KOPT-K1 (cell line): ENCODE results near the gene TMEM119.
"Not testable (repeated sequence)": the region's sequence is repeated elsewhere in the genome, so short reads cannot be mapped to it uniquely, and the experiment has no call there.

Experiments
- H3K27ac ChIP-seq: fragments of 200-600 bp; sonication (generic); 2 replicates; pipeline ENCODE4 v1.5.1; 2016; ENCODE audit warnings: antibody characterized with exemption, mild to moderate bottlenecking, low read depth, low read length; ENCODE audit not compliant: poor library complexity, severe bottlenecking
- H3K36me3 ChIP-seq: fragments of 200-600 bp; sonication (generic); 2 replicates; pipeline ENCODE4 v1.5.1; 2017; ENCODE audit warnings: antibody characterized with exemption, mild to moderate bottlenecking, low read length, moderate library complexity; ENCODE audit not compliant: insufficient read depth
- H3K9me3 ChIP-seq: fragments of 200-600 bp; sonication (generic); 2 replicates; pipeline ENCODE4 v1.5.1; 2017; ENCODE audit warnings: antibody characterized with exemption, low read length, mild to moderate bottlenecking; ENCODE audit not compliant: insufficient read depth, poor library complexity, severe bottlenecking

TMEM119 gene

GRCh38 chr12:108576660-108577234 lies 21.1 kb downstream of the TMEM119 start:
- Histone ChIP-seq H3K9me3 (no peaks in the 10 kb centered on the region), H3K27ac (no peak overlapping the region), H3K36me3 (no peaks in the 10 kb centered on the region)

- H3K27ac ChIP-seq: no peak overlapping the region
- H3K9me3 ChIP-seq: no peaks in the 10 kb centered on the region
- 0 out of 2 replicates have a peak, but pooled peaks cover under 1% of the 10 kb centered on the region for H3K36me3 ChIP-seq
Observed at GRCh38 chr12:108575199-108575912, 22.5 kb downstream of the TMEM119 start.

GRCh38 chr12:108574276-108574675 lies 23.6 kb downstream of the TMEM119 start:
- H3K9me3 ChIP-seq, H3K27ac ChIP-seq: not testable (repeated sequence)
- peaks cover 11% of the 10 kb centered on the region; the same call in 1 of the 2 replicates for H3K36me3 ChIP-seq

GRCh38 chr12:108573317-108573716 lies 24.6 kb downstream of the TMEM119 start:
- H3K36me3 ChIP-seq: peaks cover 13% of the 10 kb centered on the region
- no peak overlapping the region for H3K27ac ChIP-seq
- H3K9me3 ChIP-seq: no peaks in the 10 kb centered on the region

- H3K27ac ChIP-seq: no peak overlapping the region
- no peaks in the 10 kb centered on the region for H3K9me3 ChIP-seq
- peaks cover 23% of the 10 kb centered on the region for H3K36me3 ChIP-seq
Observed at GRCh38 chr12:108572166-108572790, 25.6 kb downstream of the TMEM119 start.

- H3K27ac ChIP-seq: no peak overlapping the region
- peaks cover 29% of the 10 kb centered on the region for H3K36me3 ChIP-seq
Observed at GRCh38 chr12:108571609-108572165, 26.2 kb downstream of the TMEM119 start.

GRCh38 chr12:108570743-108571608 lies 26.9 kb downstream of the TMEM119 start:
- no peaks in the 10 kb centered on the region for H3K9me3 ChIP-seq
- H3K36me3 ChIP-seq: peaks cover 36% of the 10 kb centered on the region
- H3K27ac ChIP-seq: peak overlapping the region; percentile 87

More at GRCh38 chr12:108571609-108572165, 26.2 kb downstream of the TMEM119 start:
- H3K9me3 ChIP-seq: no peaks in the 10 kb centered on the region

GRCh38 chr12:108568338-108569154 lies 29.3 kb downstream of the TMEM119 start:
- H3K27ac ChIP-seq: peak overlapping the region; percentile 87
- peaks cover 57% of the 10 kb centered on the region for H3K36me3 ChIP-seq
- H3K9me3 ChIP-seq: no peaks in the 10 kb centered on the region

GRCh38 chr12:108567406-108568337 lies 30.2 kb downstream of the TMEM119 start:
- peaks cover 57% of the 10 kb centered on the region for H3K36me3 ChIP-seq
- H3K9me3 ChIP-seq: no peaks in the 10 kb centered on the region
- peak overlapping the region; percentile 87 for H3K27ac ChIP-seq

- Histone ChIP-seq H3K36me3 (peaks cover 57% of the 10 kb centered on the region), H3K27ac (peak overlapping the region; percentile 87)
Observed at GRCh38 chr12:108566452-108566851, 31.4 kb downstream of the TMEM119 start.

GRCh38 chr12:108565976-108566375 lies 31.9 kb downstream of the TMEM119 start:
- no peaks in the 10 kb centered on the region for H3K9me3 ChIP-seq
- peaks cover 57% of the 10 kb centered on the region for H3K36me3 ChIP-seq
- peak overlapping the region; percentile 87 for H3K27ac ChIP-seq

More at GRCh38 chr12:108566452-108566851, 31.4 kb downstream of the TMEM119 start:
- no peaks in the 10 kb centered on the region for H3K9me3 ChIP-seq

GRCh38 chr12:108565146-108565545 lies 32.7 kb downstream of the TMEM119 start:
- Histone ChIP-seq H3K9me3 (no peaks in the 10 kb centered on the region), H3K36me3 (peaks cover 54% of the 10 kb centered on the region), H3K27ac (peak overlapping the region; percentile 87)

- Histone ChIP-seq H3K36me3 (peaks cover 50% of the 10 kb centered on the region), H3K27ac (peak overlapping the region; percentile 87), H3K9me3 (no peaks in the 10 kb centered on the region)
Observed at GRCh38 chr12:108564724-108565123, 33.2 kb downstream of the TMEM119 start.
